HT1080 (cell line): ENCODE measurements around the gene EGR1. TPM values are rescaled to one million over a fixed set of nuclear protein-coding genes. Genes with fewer than 3 reads are reported as not detected.
"Not testable (repeated sequence)": the region's sequence is repeated elsewhere in the genome, so short reads cannot be mapped to it uniquely, and the experiment has no call there.

Experiments
- DNase-seq: peaks from one replicate; pipeline ENCODE4 v3.0.0-alpha.2; 2015; ENCODE audit warnings: low read depth
- small RNA-seq: library from RNA; depleted of rRNA; stranded (forward); fragments of <200 nt; gene quantifications from one replicate; pipeline ENCODE3, GENCODE V24; 2014
- total RNA-seq: library from RNA; depleted of rRNA; stranded (reverse); fragments of >200 nt; shearing (Covaris generic); gene quantifications from 2 replicates; pipeline ENCODE4 v1.2.3, GENCODE V29; 2014; rRNA removed

The EGR1 gene
- total RNA-seq, 1 experiment from 2014 or later: 0.64 TPM

- DNase-seq: no peak
Observed at GRCh38 chr5:138506370-138507306, 41.4 kb downstream of the EGR1 start.

GRCh38 chr5:138507485-138507884, 42.2 kb downstream of the EGR1 start:
- not testable (repeated sequence) for DNase-seq

GRCh38 chr5:138508958-138509357, 43.7 kb downstream of the EGR1 start:
- DNase-seq: no peak

- no peak for DNase-seq
Observed at GRCh38 chr5:138514021-138514420, 48.7 kb downstream of the EGR1 start.

GRCh38 chr5:138515556-138516245, 50.4 kb downstream of the EGR1 start:
- DNase-seq: no peak

- no peak for DNase-seq
Observed at GRCh38 chr5:138517437-138517836, 52.2 kb downstream of the EGR1 start.

Small RNAs within 50 kb of the gene (small RNA-seq; reads per million reads assigned to genes)
- not detected for gene AC113403.1

Other genes starting within 250 kb of the EGR1 start
- gene GFRA3, start 190.9 kb upstream of the EGR1 start, total RNA-seq: not detected in 2 replicates
- 14.0 and 15.5 TPM in 2 replicates for gene CDC25C, start 133.7 kb upstream of the EGR1 start, total RNA-seq
- 52.9 and 58.0 TPM in 2 replicates for gene FAM53C, start 127.2 kb upstream of the EGR1 start, total RNA-seq
- gene KDM3B, start 112.8 kb upstream of the EGR1 start, total RNA-seq: 37.4 and 39.7 TPM in 2 replicates
- 1.6 and 2.6 TPM in 2 replicates for gene REEP2, start 26.4 kb upstream of the EGR1 start, total RNA-seq
- 188 and 191 TPM in 2 replicates for gene ETF1, start 77.8 kb downstream of the EGR1 start, total RNA-seq
- gene HSPA9, start 109.9 kb downstream of the EGR1 start, total RNA-seq: 469 and 486 TPM in 2 replicates